Upper lobe of left lung (tissue), 4 donors: ENCODE results near the gene GRK5.

ENCODE experiments used
- CTCF ChIP-seq, 6 experiments: fragments of 450-650 bp in 4 of 6; fragments of 200-600 bp in 2 of 6; sonication (generic) in 2 of 6; IDR thresholded peaks; one replicate each; pipeline ENCODE4 v1.5.1; 2016 to 2019; ENCODE audit warnings: antibody characterized with exemption in 6 of 6
- EP300 ChIP-seq, 4 donors: sonication (generic); formaldehyde crosslinking; IDR thresholded peaks; one replicate each; pipeline ENCODE4 v1.5.1; 2017; ENCODE audit warnings: antibody characterized with exemption in 4 of 4, control low read depth in 2 of 4
- POLR2A ChIP-seq, 4 donors: fragments of 450-650 bp; IDR thresholded peaks; one replicate each; pipeline ENCODE4 v1.5.1; 2016 to 2017; ENCODE audit warnings: antibody characterized with exemption in 4 of 4, mild to moderate bottlenecking in 2 of 4
- POLR2AphosphoS5 ChIP-seq, 2 donors: sonication (generic); formaldehyde crosslinking; IDR thresholded peaks; one replicate each; pipeline ENCODE4 v1.5.1; 2017; ENCODE audit warnings: antibody characterized with exemption in 2 of 2

DNA sequence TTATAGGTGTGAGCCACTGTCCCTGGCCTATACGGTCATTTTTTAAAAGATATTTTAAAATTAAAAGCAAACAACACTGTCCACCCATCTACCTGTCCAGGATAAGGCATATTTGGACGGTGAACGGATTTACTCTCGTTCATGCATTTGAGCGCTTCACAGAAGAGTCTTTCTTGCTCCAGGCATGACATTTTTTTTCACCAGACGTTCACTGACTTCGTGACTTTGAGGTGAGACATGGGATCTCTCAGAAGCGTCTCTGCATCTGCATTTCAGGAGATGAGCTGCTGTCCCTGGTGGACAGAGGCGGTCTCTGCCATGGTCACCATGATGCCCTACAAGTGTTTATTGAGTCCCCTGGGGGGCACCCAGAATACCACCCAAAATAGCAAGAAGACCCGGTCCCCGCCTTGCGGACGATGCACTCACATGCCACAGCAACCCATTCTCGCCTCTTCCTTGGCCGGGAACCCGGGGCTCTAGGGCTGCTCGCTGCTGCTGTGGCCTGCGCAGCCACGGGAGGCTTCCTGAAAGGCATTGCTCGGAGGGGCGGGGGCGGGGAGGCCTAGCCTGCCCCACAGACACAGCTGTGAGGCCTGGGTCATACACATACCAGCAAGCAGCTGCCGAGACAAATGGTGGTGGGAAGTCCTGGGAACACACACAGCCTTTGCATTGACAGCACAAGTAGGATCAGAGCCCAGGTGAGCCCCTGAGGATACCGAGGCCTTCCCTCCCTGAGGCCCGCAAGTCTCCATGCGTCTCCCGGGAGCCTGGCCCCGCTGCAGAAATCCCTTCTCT, 250.8 kb downstream of the GRK5 start:
- TF ChIP-seq CTCF (IDR thresholded peaks at IDR 0.05) (no peak), EP300 (IDR thresholded peaks at IDR 0.05) (no peak), POLR2A (IDR thresholded peaks at IDR 0.05) (no peak), POLR2AphosphoS5 (IDR thresholded peaks at IDR 0.05) (no peak)
